Measurements from ENCODE around the gene MYL7.

The MYL7 gene

GRCh38 chr7:44150966-44151941 is 10.1 kb upstream of the MYL7 start:
- Histone ChIP-seq H3K79me2 (no peaks in the 10 kb centered on the region), H3K9me3 (ENCODE audit: control insufficient read depth, low read length) (no peaks in the 10 kb centered on the region), H3K4me1 (peaks cover 14% of the 10 kb centered on the region), H2AFZ (peak overlapping the region; percentile 28), H3K9ac (no peak overlapping the region), H3K4me2 (ENCODE audit: low read length) (no peak overlapping the region), H3K36me3 (ENCODE audit: control insufficient read depth, insufficient read depth, low read length) (no peaks in the 10 kb centered on the region), H3K27ac (no peak overlapping the region), H3K27me3 (ENCODE audit: control insufficient read depth, insufficient read depth, low read length) (no peaks in the 10 kb centered on the region), H3K4me3 (ENCODE audit: low read depth, low read length) (no peak overlapping the region)
- no peak for TF ChIP-seq CTCF (IDR thresholded peaks at IDR 0.05)

GRCh38 chr7:44150466-44150832 is 9.3 kb upstream of the MYL7 start:
- no peak for TF ChIP-seq CTCF (IDR thresholded peaks at IDR 0.05)
- no peaks in the 10 kb centered on the region for H3K9me3 ChIP-seq (ENCODE audit: control insufficient read depth, low read length)
- peak overlapping the region; percentile 41 for H2AFZ ChIP-seq
- peaks cover 14% of the 10 kb centered on the region for H3K4me1 ChIP-seq
- no peak overlapping the region for H3K4me3 ChIP-seq (ENCODE audit: low read depth, low read length)
- H3K27me3 ChIP-seq (ENCODE audit: control insufficient read depth, insufficient read depth, low read length): no peaks in the 10 kb centered on the region
- H3K27ac ChIP-seq: peak overlapping the region; percentile 24
- no peak overlapping the region for H3K4me2 ChIP-seq (ENCODE audit: low read length)
- H3K36me3 ChIP-seq (ENCODE audit: control insufficient read depth, insufficient read depth, low read length): no peaks in the 10 kb centered on the region
- H3K9ac ChIP-seq: no peak overlapping the region
- no peaks in the 10 kb centered on the region for H3K79me2 ChIP-seq

GRCh38 chr7:44149571-44150465 is 8.7 kb upstream of the MYL7 start:
- peak overlapping the region; percentile 24 for H3K27ac ChIP-seq
- H3K9ac ChIP-seq: no peak overlapping the region
- H3K79me2 ChIP-seq: no peaks in the 10 kb centered on the region
- H3K4me1 ChIP-seq: peaks cover 14% of the 10 kb centered on the region
- H3K4me3 ChIP-seq (ENCODE audit: low read depth, low read length): no peak overlapping the region
- no peaks in the 10 kb centered on the region for H3K27me3 ChIP-seq (ENCODE audit: control insufficient read depth, insufficient read depth, low read length)
- H3K4me2 ChIP-seq (ENCODE audit: low read length): no peak overlapping the region
- H3K36me3 ChIP-seq (ENCODE audit: control insufficient read depth, insufficient read depth, low read length): no peaks in the 10 kb centered on the region
- TF ChIP-seq CTCF (IDR thresholded peaks at IDR 0.05): no peak
- H3K9me3 ChIP-seq (ENCODE audit: control insufficient read depth, low read length): no peaks in the 10 kb centered on the region
- peak overlapping the region; percentile 41 for H2AFZ ChIP-seq

- Histone ChIP-seq H3K4me2 (ENCODE audit: low read length) (no peak overlapping the region), H3K9ac (no peak overlapping the region), H3K9me3 (ENCODE audit: control insufficient read depth, low read length) (no peaks in the 10 kb centered on the region), H3K27me3 (ENCODE audit: control insufficient read depth, insufficient read depth, low read length) (no peaks in the 10 kb centered on the region), H3K79me2 (no peaks in the 10 kb centered on the region), H3K4me1 (peaks cover 14% of the 10 kb centered on the region), H3K27ac (no peak overlapping the region), H3K4me3 (ENCODE audit: low read depth, low read length) (no peak overlapping the region), H2AFZ (no peak overlapping the region), H3K36me3 (ENCODE audit: control insufficient read depth, insufficient read depth, low read length) (no peaks in the 10 kb centered on the region)
- TF ChIP-seq CTCF (IDR thresholded peaks at IDR 0.05): no peak
Observed at GRCh38 chr7:44148961-44149536, 7.9 kb upstream of the MYL7 start.

Data from parathyroid adenoma (tissue), 2 donors.